Loucy (cell line): ENCODE measurements around the gene ARHGAP5.

Experiments
- H2AFZ ChIP-seq: fragments of 200-600 bp; sonication (generic); 2 replicates; pipeline ENCODE4 v1.6.0; 2016; ENCODE audit warnings: antibody characterized with exemption, mild to moderate bottlenecking, low read length, moderate library complexity
- H3F3A ChIP-seq: fragments of 200-600 bp; 2 replicates; pipeline ENCODE4 v1.6.0; 2016; ENCODE audit warnings: antibody characterized with exemption, low read depth, mild to moderate bottlenecking
- H3K27me3 ChIP-seq: fragments of 200-600 bp; sonication (generic); 2 replicates; pipeline ENCODE4 v1.6.1; 2014; ENCODE audit warnings: low read length, mild to moderate bottlenecking; ENCODE audit not compliant: insufficient read depth, poor library complexity, severe bottlenecking
- H3K36me3 ChIP-seq: fragments of 200-600 bp; sonication (generic); 2 replicates; pipeline ENCODE4 v1.6.1; 2016; ENCODE audit warnings: low read length; ENCODE audit not compliant: insufficient read depth
- H3K4me1 ChIP-seq: fragments of 200-600 bp; sonication (generic); 2 replicates; pipeline ENCODE4 v1.5.1; 2014; ENCODE audit warnings: low read length, mild to moderate bottlenecking; ENCODE audit not compliant: insufficient read depth, poor library complexity, severe bottlenecking
- H3K4me2 ChIP-seq: fragments of 200-600 bp; sonication (generic); 2 replicates; pipeline ENCODE4 v1.6.0; 2014; ENCODE audit warnings: antibody characterized with exemption, low read length, low read depth, mild to moderate bottlenecking; ENCODE audit not compliant: poor library complexity, severe bottlenecking
- H3K4me3 ChIP-seq: fragments of 200-600 bp; sonication (generic); 2 replicates; pipeline ENCODE4 v1.5.1; 2014; ENCODE audit warnings: low read length, mild to moderate bottlenecking, mixed read lengths; ENCODE audit not compliant: poor library complexity, severe bottlenecking
- H3K79me2 ChIP-seq: fragments of 200-600 bp; sonication (generic); 2 replicates; pipeline ENCODE4 v1.6.1; 2014; ENCODE audit warnings: low read length; ENCODE audit not compliant: insufficient read depth
- H3K9ac ChIP-seq: fragments of 200-600 bp; sonication (generic); 2 replicates; pipeline ENCODE4 v1.6.0; 2014; ENCODE audit warnings: mild to moderate bottlenecking, low read depth, low read length, moderate library complexity; ENCODE audit not compliant: poor library complexity, severe bottlenecking
- H3K9me2 ChIP-seq: fragments of 200-600 bp; sonication (generic); replicated peaks from 2 replicates; pipeline ENCODE4 v1.6.1; 2016; ENCODE audit warnings: low read depth, low read length, mixed read lengths
- H3K9me3 ChIP-seq: fragments of 200-600 bp; sonication (generic); 2 replicates; pipeline ENCODE4 v1.6.1; 2014; ENCODE audit warnings: mild to moderate bottlenecking, antibody characterized with exemption, low read length, low read depth; ENCODE audit not compliant: insufficient read depth
- H4K20me1 ChIP-seq: fragments of 200-600 bp; sonication (generic); 2 replicates; pipeline ENCODE4 v1.6.0; 2014; ENCODE audit warnings: antibody characterized with exemption, low read length, mild to moderate bottlenecking; ENCODE audit not compliant: insufficient read depth, poor library complexity, severe bottlenecking
- EZH2phosphoT487 ChIP-seq: fragments of 200-600 bp; IDR thresholded peaks from 2 replicates; pipeline ENCODE4 v1.6.1; 2018; ENCODE audit warnings: antibody characterized with exemption, mild to moderate bottlenecking, moderate library complexity, borderline replicate concordance
- TF ChIP-seq, protein P1 (sequence below): fragments of 200-600 bp; sonication (generic); conservative IDR thresholded peaks from 2 replicates; pipeline ENCODE4 v1.5.1; 2014; ENCODE audit warnings: mild to moderate bottlenecking, antibody characterized with exemption, low read length

The ARHGAP5 gene

DNA sequence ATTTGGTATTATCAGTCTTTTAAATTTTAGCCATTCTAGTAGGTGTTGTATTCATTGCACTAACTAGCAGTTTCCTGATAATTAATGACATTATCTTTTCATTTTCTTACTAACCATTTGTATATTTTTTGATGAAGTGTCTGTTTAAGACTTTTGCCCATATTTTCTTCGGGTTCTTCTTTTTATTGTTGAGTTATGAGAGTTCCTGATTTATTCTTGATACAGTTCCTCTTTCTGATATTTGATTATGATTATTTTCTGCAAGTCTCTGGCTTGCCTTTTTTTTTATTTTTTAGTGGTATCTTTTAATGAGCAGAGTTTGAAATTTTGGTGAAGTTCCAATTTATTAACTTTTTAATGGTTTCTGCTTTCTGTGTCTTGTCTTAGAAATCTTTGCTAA lies 118.5 kb downstream of the ARHGAP5 start:
- Histone ChIP-seq H3K36me3 (no peaks in the 10 kb centered on the region), H3K4me3 (no peak overlapping the region), H3K9me3 (no peaks in the 10 kb centered on the region), H4K20me1 (no peaks in the 10 kb centered on the region), H3K4me2 (no peak overlapping the region), H3K9me2 (no peaks in the 10 kb centered on the region), H3K27me3 (no peaks in the 10 kb centered on the region), H3K9ac (no peak overlapping the region), H2AFZ (no peak overlapping the region), H3K4me1 (peaks cover 5% of the 10 kb centered on the region), H3K79me2 (no peaks in the 10 kb centered on the region), H3F3A (no peaks in the 10 kb centered on the region)
- TF ChIP-seq EZH2phosphoT487, result no peak
- TF ChIP-seq, protein P1, sequence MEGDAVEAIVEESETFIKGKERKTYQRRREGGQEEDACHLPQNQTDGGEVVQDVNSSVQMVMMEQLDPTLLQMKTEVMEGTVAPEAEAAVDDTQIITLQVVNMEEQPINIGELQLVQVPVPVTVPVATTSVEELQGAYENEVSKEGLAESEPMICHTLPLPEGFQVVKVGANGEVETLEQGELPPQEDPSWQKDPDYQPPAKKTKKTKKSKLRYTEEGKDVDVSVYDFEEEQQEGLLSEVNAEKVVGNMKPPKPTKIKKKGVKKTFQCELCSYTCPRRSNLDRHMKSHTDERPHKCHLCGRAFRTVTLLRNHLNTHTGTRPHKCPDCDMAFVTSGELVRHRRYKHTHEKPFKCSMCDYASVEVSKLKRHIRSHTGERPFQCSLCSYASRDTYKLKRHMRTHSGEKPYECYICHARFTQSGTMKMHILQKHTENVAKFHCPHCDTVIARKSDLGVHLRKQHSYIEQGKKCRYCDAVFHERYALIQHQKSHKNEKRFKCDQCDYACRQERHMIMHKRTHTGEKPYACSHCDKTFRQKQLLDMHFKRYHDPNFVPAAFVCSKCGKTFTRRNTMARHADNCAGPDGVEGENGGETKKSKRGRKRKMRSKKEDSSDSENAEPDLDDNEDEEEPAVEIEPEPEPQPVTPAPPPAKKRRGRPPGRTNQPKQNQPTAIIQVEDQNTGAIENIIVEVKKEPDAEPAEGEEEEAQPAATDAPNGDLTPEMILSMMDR, result no peak

DNA sequence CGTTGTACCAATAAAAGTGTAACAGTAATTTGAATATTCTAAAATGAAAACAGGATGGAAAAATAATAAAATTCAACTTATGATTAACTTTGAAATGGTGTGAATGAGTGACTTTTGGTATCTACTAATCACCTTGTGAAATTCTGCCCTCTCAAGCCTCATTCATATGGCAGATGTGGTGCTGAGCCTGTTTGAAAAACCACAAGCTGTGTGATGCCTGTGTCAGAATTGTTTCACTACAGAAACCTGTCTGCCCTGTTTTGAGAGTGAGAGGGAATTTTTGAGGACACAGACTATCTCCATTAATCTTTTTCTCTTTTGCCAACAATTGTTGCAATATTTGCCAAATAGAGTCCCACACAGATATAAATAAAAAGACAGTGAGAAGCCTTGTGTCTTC lies 120.8 kb downstream of the ARHGAP5 start:
- H3F3A ChIP-seq, result no peaks in the 10 kb centered on the region
- H3K9me2 ChIP-seq, result no peaks in the 10 kb centered on the region
- no peaks in the 10 kb centered on the region for H3K36me3 ChIP-seq
- H2AFZ ChIP-seq, result no peak overlapping the region
- no peak overlapping the region for H3K4me2 ChIP-seq
- no peaks in the 10 kb centered on the region for H3K27me3 ChIP-seq
- TF ChIP-seq, protein P1, result no peak
- no peak for TF ChIP-seq EZH2phosphoT487
- peaks cover 7% of the 10 kb centered on the region for H3K4me1 ChIP-seq
- H3K79me2 ChIP-seq, result no peaks in the 10 kb centered on the region
- H3K4me3 ChIP-seq, result no peak overlapping the region
- no peak overlapping the region for H3K9ac ChIP-seq
- H3K9me3 ChIP-seq, result no peaks in the 10 kb centered on the region
- no peaks in the 10 kb centered on the region for H4K20me1 ChIP-seq

DNA sequence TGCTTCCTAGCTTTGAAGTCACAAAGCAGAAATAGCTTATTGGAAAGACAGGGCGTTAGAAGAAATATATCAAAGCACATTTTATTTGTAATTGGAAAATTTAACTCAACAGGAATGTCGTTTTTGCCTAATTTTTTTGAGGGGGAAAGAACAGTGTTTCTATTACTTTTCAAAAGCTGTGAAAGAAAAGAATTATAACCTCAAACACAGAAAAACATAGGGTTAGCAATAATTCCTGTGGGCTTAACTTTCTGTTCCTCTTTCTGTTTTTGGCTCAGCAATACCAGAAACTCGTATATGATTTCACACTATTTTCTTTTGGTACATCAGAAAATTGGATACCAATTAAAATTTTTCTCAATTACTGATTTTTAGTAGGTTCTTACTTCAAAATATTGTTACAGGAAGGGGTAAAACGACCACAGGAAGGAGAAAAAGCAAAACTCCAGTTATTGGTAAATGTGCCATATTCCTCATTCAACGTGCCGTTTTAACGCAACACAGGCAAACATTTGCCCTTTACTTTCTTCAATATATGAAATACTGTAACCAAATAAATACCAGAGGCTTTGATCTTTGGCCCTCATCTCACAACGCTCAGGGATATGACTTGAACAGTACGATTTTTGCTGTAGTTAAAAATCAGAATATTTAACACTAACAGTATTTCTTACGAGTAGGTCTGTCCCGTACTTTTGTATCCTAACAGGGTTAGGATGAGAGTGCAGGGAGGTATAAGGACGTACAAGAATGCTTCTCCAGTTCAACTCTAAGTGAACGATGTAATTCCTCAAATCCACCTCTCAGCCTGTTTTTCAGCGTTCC lies 123.5 kb downstream of the ARHGAP5 start:
- Histone ChIP-seq H2AFZ (peak overlapping the region; percentile 90), H3K9me2 (no peaks in the 10 kb centered on the region), H3K9me3 (no peaks in the 10 kb centered on the region), H3K27me3 (no peaks in the 10 kb centered on the region), H3K4me2 (peak overlapping the region; percentile 93), H4K20me1 (no peaks in the 10 kb centered on the region), H3K36me3 (no peaks in the 10 kb centered on the region), H3K9ac (peak overlapping the region; percentile 77), H3K4me1 (peaks cover 13% of the 10 kb centered on the region), H3F3A (no peaks in the 10 kb centered on the region), H3K79me2 (no peaks in the 10 kb centered on the region), H3K4me3 (peak overlapping the region; percentile 95)
- TF ChIP-seq, protein P1, result no peak
- no peak for TF ChIP-seq EZH2phosphoT487
